GM23248 (cell line): Measurements from ENCODE around the gene MADCAM1. TPM values are rescaled to one million over a fixed set of nuclear protein-coding genes. Genes with fewer than 3 reads are reported as not detected.
A peak's percentile ranks its signal among the peaks of the same experiment; 100 is the strongest.

Experiments used
- DNase-seq: peaks from one replicate; pipeline ENCODE4 v3.0.0-alpha.2; 2015
- H2AFZ ChIP-seq: fragments of 200-600 bp; sonication (generic); 2 replicates; pipeline ENCODE4 v1.6.1; 2016; ENCODE audit warnings: antibody characterized with exemption
- H3F3A ChIP-seq: fragments of 200-600 bp; sonication (generic); 2 replicates; pipeline ENCODE4 v1.6.1; 2016; ENCODE audit warnings: mild to moderate bottlenecking, antibody characterized with exemption, mixed run types; ENCODE audit not compliant: insufficient read depth
- H3K27ac ChIP-seq: fragments of 200-600 bp; sonication (generic); 2 replicates; pipeline ENCODE4 v1.5.1; 2016; ENCODE audit warnings: mild to moderate bottlenecking
- H3K27me3 ChIP-seq: fragments of 200-600 bp; sonication (generic); replicated peaks from 2 replicates; pipeline ENCODE4 v1.6.1; 2016; ENCODE audit warnings: mild to moderate bottlenecking; ENCODE audit not compliant: insufficient read depth
- H3K36me3 ChIP-seq: fragments of 200-600 bp; sonication (generic); 2 replicates; pipeline ENCODE4 v1.6.1; 2016; ENCODE audit warnings: low read depth, mild to moderate bottlenecking
- H3K4me1 ChIP-seq: fragments of 200-600 bp; sonication (generic); 2 replicates; pipeline ENCODE4 v1.6.1; 2016; ENCODE audit warnings: mild to moderate bottlenecking; ENCODE audit not compliant: insufficient read depth
- H3K4me2 ChIP-seq: fragments of 200-600 bp; sonication (generic); one replicate; pipeline ENCODE4 v1.6.1; 2016; ENCODE audit warnings: mild to moderate bottlenecking; ENCODE audit not compliant: unreplicated experiment
- H3K4me3 ChIP-seq: fragments of 200-600 bp; sonication (generic); 2 replicates; pipeline ENCODE4 v1.5.1; 2016; ENCODE audit warnings: mild to moderate bottlenecking
- H3K79me2 ChIP-seq: fragments of 200-600 bp; sonication (generic); 2 replicates; pipeline ENCODE4 v1.6.1; 2016; ENCODE audit warnings: mild to moderate bottlenecking; ENCODE audit not compliant: insufficient read depth
- H3K9ac ChIP-seq: fragments of 200-600 bp; sonication (generic); 2 replicates; pipeline ENCODE4 v1.6.1; 2016; ENCODE audit warnings: mild to moderate bottlenecking
- H3K9me2 ChIP-seq: fragments of 200-600 bp; sonication (generic); 2 replicates; pipeline ENCODE4 v1.6.1; 2016; ENCODE audit warnings: mixed run types, mild to moderate bottlenecking, moderate library complexity; ENCODE audit not compliant: insufficient read depth
- H3K9me3 ChIP-seq: fragments of 200-600 bp; sonication (generic); one replicate; pipeline ENCODE4 v1.6.1; 2017; ENCODE audit warnings: low read depth
- H4K20me1 ChIP-seq: fragments of 200-600 bp; sonication (generic); 2 replicates; pipeline ENCODE4 v1.6.0; 2016; ENCODE audit not compliant: insufficient read depth
- EZH2 ChIP-seq: fragments of 200-600 bp; sonication (generic); IDR thresholded peaks from 2 replicates; pipeline ENCODE4 v1.6.1; 2018; ENCODE audit warnings: antibody characterized with exemption, mild to moderate bottlenecking; ENCODE audit not compliant: insufficient read depth, poor library complexity, severe bottlenecking
- EZH2phosphoT487 ChIP-seq: fragments of 200-600 bp; sonication (generic); IDR thresholded peaks from 2 replicates; pipeline ENCODE4 v1.6.1; 2018; ENCODE audit warnings: antibody characterized with exemption, moderate library complexity, mild to moderate bottlenecking, low read depth; ENCODE audit not compliant: insufficient read depth
- WGBS, 2 experiments: methylation state at CpG; one replicate each; pipeline ENCODE4 v1.1.6; 2015 to 2017; ENCODE audit warnings: low lambda C conversion rate in 2 of 2, low coverage in 1 of 2; ENCODE audit errors: missing lambda C conversion rate in 2 of 2; 5-methylcytosine and 5-hydroxymethylcytosine counted together
- in situ Hi-C: fragments of 300-500 bp; cut with MboI; formaldehyde crosslinking; loops from 2 replicates; pipeline ENCODE4 v1.15.0; 2020
- polyA plus RNA-seq: library from polyadenylated mRNA; unstranded; fragments of >200 nt; fragmentation: Nextera tagmentation; extraction: Ambion mirVana; gene quantifications from 2 replicates; pipeline ENCODE4 v1.2.1, GENCODE V29; 2016
- total RNA-seq: library from RNA; depleted of rRNA; stranded (reverse); fragments of >200 nt; shearing (Covaris generic); gene quantifications from 2 replicates; pipeline ENCODE4 v1.2.3, GENCODE V29; 2014

MADCAM1 gene
- total and polyA plus RNA-seq, 2 experiments from 2014 or later: 0.38 to 0.54 TPM

DNA sequence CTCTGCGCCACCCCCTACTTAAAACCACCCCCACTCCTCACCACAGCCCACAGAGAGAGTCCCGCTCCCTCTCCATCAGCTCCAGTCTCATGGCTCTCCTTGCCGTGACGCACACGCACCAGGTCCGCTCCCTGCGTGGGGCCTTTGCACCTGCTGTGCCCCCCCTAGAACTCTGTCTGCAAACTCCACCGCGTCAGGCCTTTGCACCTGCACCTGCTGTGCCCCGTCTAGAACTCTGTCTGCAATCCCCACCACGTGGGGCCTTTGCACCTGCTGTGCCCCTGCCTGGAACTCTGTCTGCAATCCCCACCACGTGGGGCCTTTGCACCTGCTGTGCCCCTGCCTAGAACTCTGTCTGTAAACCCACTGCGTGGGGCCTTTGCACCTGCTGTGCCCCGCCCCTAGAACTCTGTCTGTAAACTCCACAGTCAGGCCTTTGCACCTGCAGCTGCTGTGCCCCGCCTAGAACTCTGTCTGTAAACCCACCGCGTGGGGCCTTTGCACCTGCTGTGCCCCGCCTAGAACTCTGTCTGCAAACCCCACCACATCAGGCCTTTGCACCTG is 39.7 kb upstream of the MADCAM1 start:
- TF ChIP-seq EZH2phosphoT487: no peak
- no peak for TF ChIP-seq EZH2
- Histone ChIP-seq H2AFZ (no peak overlapping the region), H3K4me2 (no peak overlapping the region), H3K9me3 (no peaks in the 10 kb centered on the region), H3F3A (no peaks in the 10 kb centered on the region), H3K36me3 (no peaks in the 10 kb centered on the region), H3K79me2 (no peaks in the 10 kb centered on the region), H4K20me1 (no peaks in the 10 kb centered on the region), H3K27me3 (peaks cover 8% of the 10 kb centered on the region; the same call in 1 of the 2 replicates), H3K4me3 (no peak overlapping the region), H3K27ac (no peak overlapping the region), H3K9me2 (no peaks in the 10 kb centered on the region), H3K4me1 (no peaks in the 10 kb centered on the region), H3K9ac (no peak overlapping the region)
- DNase-seq: no peak
- WGBS, 2 experiments: 74 to 79% methylated on average over 17 to 18 of the region's 18 CpGs
- in situ Hi-C loops: no loop called here

- no peak for DNase-seq
- WGBS, 2 experiments: 97 to 98% methylated on average over 19 to 30 of the region's 30 CpGs
- H3K4me3 ChIP-seq: no peak overlapping the region
- TF ChIP-seq EZH2: no peak
- no peaks in the 10 kb centered on the region for H4K20me1 ChIP-seq
- no peak overlapping the region for H3K27ac ChIP-seq
- H3K36me3 ChIP-seq: no peaks in the 10 kb centered on the region
- no peak overlapping the region for H3K9ac ChIP-seq
- in situ Hi-C loops: no loop called here
- no peak overlapping the region for H2AFZ ChIP-seq
- H3K4me1 ChIP-seq: no peaks in the 10 kb centered on the region
- H3K9me2 ChIP-seq: no peaks in the 10 kb centered on the region
- H3K79me2 ChIP-seq: no peaks in the 10 kb centered on the region
- H3K9me3 ChIP-seq: no peaks in the 10 kb centered on the region
- H3K4me2 ChIP-seq: no peak overlapping the region
- peaks cover 18% of the 10 kb centered on the region for H3K27me3 ChIP-seq
- no peaks in the 10 kb centered on the region for H3F3A ChIP-seq
Observed at GRCh38 chr19:457636-458035, 38.6 kb upstream of the MADCAM1 start.

- no peaks in the 10 kb centered on the region for H3K79me2 ChIP-seq
Observed at GRCh38 chr19:458091-459042, 37.9 kb upstream of the MADCAM1 start.

GRCh38 chr19:459724-460511 is 36.4 kb upstream of the MADCAM1 start:
- TF ChIP-seq EZH2 (peak; percentile 91), EZH2phosphoT487 (peak; percentile 61; the same call in 1 of the 2 replicates)
- Histone ChIP-seq H3K9me2 (no peaks in the 10 kb centered on the region), H3K4me1 (no peaks in the 10 kb centered on the region), H3K9me3 (no peaks in the 10 kb centered on the region), H3K27me3 (peaks cover 19% of the 10 kb centered on the region), H4K20me1 (no peaks in the 10 kb centered on the region), H3K9ac (no peak overlapping the region), H3K36me3 (no peaks in the 10 kb centered on the region), H3F3A (no peaks in the 10 kb centered on the region), H3K4me2 (no peak overlapping the region), H3K4me3 (peak overlapping the region; percentile 13; the same call in 1 of the 2 replicates), H2AFZ (no peak overlapping the region), H3K27ac (no peak overlapping the region), H3K79me2 (no peaks in the 10 kb centered on the region)
- peak; percentile 36 for DNase-seq
- in situ Hi-C loops: no loop called here
- 2 to 5% methylated on average over 30 to 62 of the region's 66 CpGs for WGBS, 2 experiments

More at GRCh38 chr19:458091-459042, 37.9 kb upstream of the MADCAM1 start:
- Histone ChIP-seq H4K20me1 (no peaks in the 10 kb centered on the region), H3K4me2 (no peak overlapping the region), H3K27me3 (peaks cover 19% of the 10 kb centered on the region), H2AFZ (no peak overlapping the region), H3F3A (no peaks in the 10 kb centered on the region), H3K27ac (no peak overlapping the region), H3K4me3 (no peak overlapping the region), H3K36me3 (no peaks in the 10 kb centered on the region), H3K9ac (no peak overlapping the region), H3K9me3 (no peaks in the 10 kb centered on the region), H3K4me1 (no peaks in the 10 kb centered on the region), H3K9me2 (no peaks in the 10 kb centered on the region)
- no peak for DNase-seq
- in situ Hi-C loops: no loop called here
- TF ChIP-seq EZH2phosphoT487: no peak
- no peak for TF ChIP-seq EZH2
- whole genome bisulfite sequencing, 2 experiments: 96 to 97% methylated on average over 4 to 89 of the region's 89 CpGs
